CD14-positive monocyte (primary cell): Measurements from ENCODE around the gene XRN1. TPM values are rescaled to one million over a fixed set of nuclear protein-coding genes. Genes with fewer than 3 reads are reported as not detected.

Source experiments
- DNase-seq, 3 donors: peaks; one replicate each; pipeline ENCODE4 v3.0.0-alpha.2; 2011 to 2022
- H2AFZ ChIP-seq: 2 replicates; pipeline ENCODE4 v1.6.0; 2012; ENCODE audit warnings: mild to moderate bottlenecking, low read depth, low read length, inconsistent platforms; ENCODE audit not compliant: insufficient read depth, poor library complexity, severe bottlenecking
- H3K27ac ChIP-seq, 2 donors: 1 replicate in 1 of 2; 2 replicates in 1 of 2; pipeline ENCODE4 v1.5.1; 2012 to 2013; ENCODE audit warnings: low read length in 2 of 2, control low read depth in 1 of 2, inconsistent platforms in 1 of 2, low read depth in 1 of 2, mild to moderate bottlenecking in 1 of 2
- H3K27me3 ChIP-seq, 2 donors: one replicate each; pipeline versions ENCODE4 v1.6.0 to v1.6.1; 2011 to 2013; ENCODE audit warnings: low read length in 2 of 2; ENCODE audit not compliant: control insufficient read depth in 2 of 2, insufficient read depth in 2 of 2
- H3K36me3 ChIP-seq, 2 donors: replicated peaks in 1 of 2; 1 replicate in 1 of 2; 2 replicates in 1 of 2; pipeline versions ENCODE4 v1.5.1 to v1.6.1; 2012 to 2013; ENCODE audit warnings: low read length in 2 of 2, control low read depth in 1 of 2, inconsistent platforms in 1 of 2, mild to moderate bottlenecking in 1 of 2; ENCODE audit not compliant: insufficient read depth in 2 of 2, control insufficient read depth in 1 of 2
- H3K4me1 ChIP-seq, 2 donors: 1 replicate in 1 of 2; 2 replicates in 1 of 2; pipeline versions ENCODE4 v1.5.1 to v1.6.1; 2012 to 2013; ENCODE audit warnings: low read length in 2 of 2, control low read depth in 1 of 2, inconsistent platforms in 1 of 2, mild to moderate bottlenecking in 1 of 2, moderate library complexity in 1 of 2; ENCODE audit not compliant: insufficient read depth in 2 of 2, control insufficient read depth in 1 of 2
- H3K4me2 ChIP-seq: replicated peaks from 2 replicates; pipeline ENCODE3; 2012; ENCODE audit warnings: low read length, moderate library complexity, mild to moderate bottlenecking; ENCODE audit not compliant: poor library complexity, severe bottlenecking; ENCODE audit errors: extremely low read depth
- H3K4me3 ChIP-seq, 3 experiments: fragments of 200-600 bp in 1 of 3; sonication (generic) in 1 of 3; replicated peaks in 1 of 3; 1 replicate in 2 of 3; 2 replicates in 1 of 3; pipeline ENCODE4 v1.5.1; 2011 to 2013; ENCODE audit warnings: low read length in 3 of 3, mild to moderate bottlenecking in 3 of 3, control low read depth in 2 of 3, low read depth in 2 of 3, inconsistent platforms in 1 of 3, moderate library complexity in 1 of 3
- H3K79me2 ChIP-seq: 2 replicates; pipeline ENCODE4 v1.6.0; 2012; ENCODE audit warnings: mild to moderate bottlenecking, control low read depth, inconsistent platforms, low read length, moderate library complexity; ENCODE audit not compliant: insufficient read depth
- H3K9ac ChIP-seq: 2 replicates; pipeline ENCODE4 v1.6.0; 2017; ENCODE audit warnings: low read length, mild to moderate bottlenecking; ENCODE audit not compliant: insufficient read depth, poor library complexity, severe bottlenecking
- H3K9me3 ChIP-seq, 2 donors: replicated peaks in 1 of 2; 1 replicate in 1 of 2; 2 replicates in 1 of 2; pipeline versions ENCODE4 v1.5.1 to v1.6.1; 2012 to 2013; ENCODE audit warnings: low read length in 2 of 2, control low read depth in 1 of 2; ENCODE audit not compliant: control insufficient read depth in 1 of 2, insufficient read depth in 1 of 2
- H4K20me1 ChIP-seq: 2 replicates; pipeline ENCODE4 v1.6.0; 2012; ENCODE audit warnings: mild to moderate bottlenecking, low read length, control low read depth, moderate library complexity; ENCODE audit not compliant: insufficient read depth
- H3K27ac Mint-ChIP-seq, 7 donors: one replicate each; pipeline ENCODE4 v1.8.0; 2020; ENCODE audit warnings: mild to moderate bottlenecking in 7 of 7, mixed read lengths in 7 of 7, moderate library complexity in 6 of 7, inconsistent platforms in 2 of 7
- H3K27me3 Mint-ChIP-seq, 3 donors: one replicate each; pipeline ENCODE4 v1.8.0; 2021 to 2022; ENCODE audit warnings: low read depth in 3 of 3, mild to moderate bottlenecking in 3 of 3, mixed read lengths in 3 of 3, moderate library complexity in 3 of 3, inconsistent platforms in 1 of 3
- H3K36me3 Mint-ChIP-seq, 2 donors: one replicate each; pipeline ENCODE4 v1.8.0; 2020; ENCODE audit warnings: mixed read lengths in 2 of 2, inconsistent platforms in 1 of 2, mild to moderate bottlenecking in 1 of 2
- H3K4me1 Mint-ChIP-seq: one replicate; pipeline ENCODE4 v1.8.0; 2020; ENCODE audit warnings: mild to moderate bottlenecking, mixed read lengths
- H3K4me3 Mint-ChIP-seq, 2 donors: one replicate each; pipeline ENCODE4 v1.8.0; 2020; ENCODE audit warnings: mild to moderate bottlenecking in 2 of 2, mixed read lengths in 2 of 2, moderate library complexity in 1 of 2
- H3K9me3 Mint-ChIP-seq, 7 donors: one replicate each; pipeline ENCODE4 v1.8.0; 2020 to 2022; ENCODE audit warnings: mixed read lengths in 7 of 7, mild to moderate bottlenecking in 6 of 7, moderate library complexity in 6 of 7, inconsistent platforms in 2 of 7
- WGBS: methylation state at CpG from one replicate; pipeline ENCODE4 v1.1.5; 2013; ENCODE audit warnings: missing lambda C conversion rate; ENCODE audit not compliant: insufficient coverage; 5-methylcytosine and 5-hydroxymethylcytosine counted together
- intact Hi-C, 2 donors: fragments of 100-400 bp; cut with micrococcal nuclease; formaldehyde crosslinking; loops; one replicate each; pipeline versions ENCODE4 v1.15.0 to v1.15.1; 2023
- polyA plus RNA-seq, 3 donors: library from polyadenylated mRNA; depleted of rRNA in 1 of 3; unstranded in 2 of 3; stranded (reverse) in 1 of 3; fragments of 300-500 nt in 2 of 3; fragments of >200 nt in 1 of 3; fragmentation: Illumina TruSeq in 2 of 3; gene quantifications; 1 replicate in 2 of 3; 2 replicates in 1 of 3; pipeline ENCODE4 v1.2.3, GENCODE V29; 2012 to 2021
- TF ChIP-seq, protein P1 (sequence below): fragments of 200-600 bp; IDR thresholded peaks from one replicate; pipeline ENCODE4 v1.8.0; 2022; ENCODE audit warnings: antibody characterized with exemption, mild to moderate bottlenecking

XRN1 gene
- polyA plus RNA-seq, 3 donors: 8.6 to 47.9 (median 24.3) TPM

DNA sequence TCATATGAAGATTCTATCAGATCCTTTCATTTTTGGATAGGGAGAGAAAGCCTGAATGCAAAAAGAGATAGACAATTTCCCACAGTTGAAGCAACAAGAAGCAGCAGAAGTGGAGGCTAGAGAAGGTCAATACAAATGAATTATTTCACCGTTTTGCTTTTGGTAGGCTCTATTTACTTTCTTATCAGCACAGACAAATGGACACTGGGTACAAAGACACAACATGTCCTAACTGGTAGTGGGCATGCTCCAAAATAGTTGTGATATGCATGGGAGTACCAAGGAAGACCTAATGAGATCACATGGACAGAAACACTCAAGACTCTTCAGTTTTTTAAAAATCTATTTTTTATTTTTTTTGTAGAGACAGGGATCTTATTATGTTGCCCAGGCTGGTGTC lies 99.4 kb downstream of the XRN1 start:
- peaks cover 80 to 90% of the 10 kb centered on the region in 2 donors for H3K36me3 ChIP-seq

DNA sequence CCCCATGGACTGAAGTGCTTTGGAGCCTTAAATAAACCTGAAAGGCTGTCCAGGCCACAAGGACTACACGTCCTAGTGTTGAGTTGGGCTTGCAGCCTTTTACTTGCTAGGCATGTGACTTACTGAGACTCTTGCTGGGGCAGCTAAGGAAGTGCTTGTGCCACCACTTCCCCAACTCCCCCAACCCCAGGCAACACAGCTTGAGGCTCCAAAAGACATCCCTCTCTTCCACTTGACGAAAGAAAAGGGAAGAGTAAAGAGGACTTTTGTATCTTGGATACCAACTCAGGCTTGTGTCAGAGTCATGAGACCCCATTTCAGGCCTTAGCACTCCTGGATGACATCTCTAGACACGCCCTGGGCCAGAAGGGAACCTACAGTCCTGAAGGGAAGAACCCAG lies 109.8 kb downstream of the XRN1 start:
- DNase-seq: peak in 1 of 3 donors; percentile 6
- Histone ChIP-seq H2AFZ (no peak overlapping the region), H3K79me2 (no peaks in the 10 kb centered on the region), H3K27me3 (no peaks in the 10 kb centered on the region), H3K9me3 (peaks cover 5 to 10% of the 10 kb centered on the region in 2 donors), H3K36me3 (peaks cover 41 to 83% of the 10 kb centered on the region in 2 donors), H4K20me1 (peaks cover 6% of the 10 kb centered on the region), H3K4me3 (no peak overlapping the region), H3K4me1 (no peaks in the 10 kb centered on the region), H3K4me2 (no peak overlapping the region), H3K27ac (peak overlapping the region in 1 of 2 donors; percentile 54), H3K9ac (no peak overlapping the region)
- TF ChIP-seq, protein P1, sequence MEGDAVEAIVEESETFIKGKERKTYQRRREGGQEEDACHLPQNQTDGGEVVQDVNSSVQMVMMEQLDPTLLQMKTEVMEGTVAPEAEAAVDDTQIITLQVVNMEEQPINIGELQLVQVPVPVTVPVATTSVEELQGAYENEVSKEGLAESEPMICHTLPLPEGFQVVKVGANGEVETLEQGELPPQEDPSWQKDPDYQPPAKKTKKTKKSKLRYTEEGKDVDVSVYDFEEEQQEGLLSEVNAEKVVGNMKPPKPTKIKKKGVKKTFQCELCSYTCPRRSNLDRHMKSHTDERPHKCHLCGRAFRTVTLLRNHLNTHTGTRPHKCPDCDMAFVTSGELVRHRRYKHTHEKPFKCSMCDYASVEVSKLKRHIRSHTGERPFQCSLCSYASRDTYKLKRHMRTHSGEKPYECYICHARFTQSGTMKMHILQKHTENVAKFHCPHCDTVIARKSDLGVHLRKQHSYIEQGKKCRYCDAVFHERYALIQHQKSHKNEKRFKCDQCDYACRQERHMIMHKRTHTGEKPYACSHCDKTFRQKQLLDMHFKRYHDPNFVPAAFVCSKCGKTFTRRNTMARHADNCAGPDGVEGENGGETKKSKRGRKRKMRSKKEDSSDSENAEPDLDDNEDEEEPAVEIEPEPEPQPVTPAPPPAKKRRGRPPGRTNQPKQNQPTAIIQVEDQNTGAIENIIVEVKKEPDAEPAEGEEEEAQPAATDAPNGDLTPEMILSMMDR: no peak
- Mint-ChIP-seq H3K27me3 (peaks cover 0 to 2% (median 0%) of the 10 kb centered on the region in 3 donors), H3K36me3 (peaks cover 61 to 68% of the 10 kb centered on the region in 2 donors), H3K4me1 (peaks cover 11% of the 10 kb centered on the region), H3K4me3 (no peak overlapping the region), H3K27ac (peak overlapping the region in 5 of 7 donors; percentile 34 to 82 (median 54)), H3K9me3 (peaks cover 5 to 24% (median 14%) of the 10 kb centered on the region in 7 donors)
- intact Hi-C loops: no loop called here
- 60% methylated on average over 1 of the region's 3 CpGs for WGBS

More for the DNA sequence above, 99.4 kb downstream of the XRN1 start:
- H3K27ac Mint-ChIP-seq: no peak overlapping the region
- no CpG with 5 or more reads among the region's 1 CpG for WGBS
- Histone ChIP-seq H3K27me3 (no peaks in the 10 kb centered on the region), H3K4me1 (no peaks in the 10 kb centered on the region), H3K4me3 (no peak overlapping the region), H2AFZ (no peak overlapping the region), H3K9me3 (no peaks in the 10 kb centered on the region), H3K79me2 (no peaks in the 10 kb centered on the region), H4K20me1 (no peaks in the 10 kb centered on the region), H3K4me2 (no peak overlapping the region), H3K9ac (no peak overlapping the region), H3K27ac (no peak overlapping the region)
- no peak overlapping the region for H3K4me3 Mint-ChIP-seq
- DNase-seq: no peak
- no peaks in the 10 kb centered on the region for H3K4me1 Mint-ChIP-seq
- intact Hi-C loops: no loop called here
- no peaks in the 10 kb centered on the region for H3K9me3 Mint-ChIP-seq
- peaks cover 47 to 63% of the 10 kb centered on the region in 2 donors for H3K36me3 Mint-ChIP-seq
- no peaks in the 10 kb centered on the region for H3K27me3 Mint-ChIP-seq
- TF ChIP-seq, protein P1: no peak
